Small intestine (tissue), 7 donors: ENCODE data around the gene TGFBR3L. TPM values are rescaled to one million over a fixed set of nuclear protein-coding genes. Genes with fewer than 3 reads are reported as not detected.
"Not testable (repeated sequence)": the region's sequence is repeated elsewhere in the genome, so short reads cannot be mapped to it uniquely, and the experiment has no call there.

Experiments
- DNase-seq, 2 donors: peaks; one replicate each; pipeline versions ENCODE4 v3.0.0 to v3.0.0-alpha.2; 2013
- FAIRE-seq: peaks from 2 replicates; lab custom pipeline; 2012; peaks lifted over from hg19 to GRCh38; lab: Jason Lieb, UNC
- H3K27ac ChIP-seq, 3 donors: one replicate each; pipeline ENCODE4 v1.5.1; 2013; ENCODE audit warnings: low read length in 2 of 3, mild to moderate bottlenecking in 2 of 3, control low read depth in 1 of 3, inconsistent platforms in 1 of 3, low read depth in 1 of 3, moderate library complexity in 1 of 3
- H3K27me3 ChIP-seq, 3 donors: one replicate each; pipeline ENCODE4 v1.6.1; 2013; ENCODE audit warnings: low read length in 3 of 3, inconsistent platforms in 1 of 3; ENCODE audit not compliant: control insufficient read depth in 3 of 3, insufficient read depth in 3 of 3
- H3K36me3 ChIP-seq, 3 donors: one replicate each; pipeline ENCODE4 v1.6.1; 2013; ENCODE audit warnings: low read length in 3 of 3, inconsistent platforms in 1 of 3, low read depth in 1 of 3, mild to moderate bottlenecking in 1 of 3, moderate library complexity in 1 of 3; ENCODE audit not compliant: control insufficient read depth in 3 of 3, insufficient read depth in 2 of 3
- H3K4me1 ChIP-seq, 3 donors: one replicate each; pipeline ENCODE4 v1.6.1; 2013; ENCODE audit warnings: low read length in 2 of 3, inconsistent platforms in 1 of 3, low read depth in 1 of 3, mild to moderate bottlenecking in 1 of 3, moderate library complexity in 1 of 3; ENCODE audit not compliant: control insufficient read depth in 3 of 3, insufficient read depth in 2 of 3
- H3K4me3 ChIP-seq, 3 donors: one replicate each; pipeline ENCODE4 v1.5.1; 2013; ENCODE audit warnings: low read length in 3 of 3, control low read depth in 1 of 3, inconsistent platforms in 1 of 3, low read depth in 1 of 3, mild to moderate bottlenecking in 1 of 3, moderate library complexity in 1 of 3
- H3K9me3 ChIP-seq, 2 donors: one replicate each; pipeline ENCODE4 v1.6.1; 2013; ENCODE audit warnings: low read depth in 1 of 2, low read length in 1 of 2; ENCODE audit not compliant: control insufficient read depth in 2 of 2, insufficient read depth in 1 of 2
- WGBS, 3 donors: extraction: QIAGEN DNeasy Blood & Tissue Kit; methylation state at CpG; one replicate each; pipeline ENCODE4 v1.1.7; 2013; 5-methylcytosine and 5-hydroxymethylcytosine counted together
- polyA plus RNA-seq, 4 donors: library from polyadenylated mRNA; stranded (reverse) in 3 of 4; unstranded in 1 of 4; fragments of 200-250 nt in 3 of 4; fragments of 120-200 nt in 1 of 4; gene quantifications; one replicate each; pipeline versions ENCODE4 v1.2.1 to v1.2.3, GENCODE V29; 2013
- donor health status: healthy with polysubstance abuse.
- donor health status: control.
- donor health status: control.
- donor health status: Bipolar disorder and iron deficiency.
- donor health status: healthy.

TGFBR3L gene
- polyA plus RNA-seq, 4 donors = 0.21 to 1.4 TPM; not detected in 2

GRCh38 chr19:7887408-7888144, 27.1 kb upstream of the TGFBR3L start:
- FAIRE-seq (no peak), DNase-seq (no peak)
- Histone ChIP-seq H3K9me3 (no peaks in the 10 kb centered on the region), H3K27me3 (peaks cover 0 to 19% (median 2%) of the 10 kb centered on the region in 3 donors), H3K36me3 (no peaks in the 10 kb centered on the region), H3K27ac (no peak overlapping the region), H3K4me1 (peaks cover 0 to 8% (median 0%) of the 10 kb centered on the region in 3 donors), H3K4me3 (no peak overlapping the region)
- WGBS, 3 donors = 39 to 68% (median 50%) methylated on average over 16 of the region's 16 CpGs

GRCh38 chr19:7888145-7888825, 26.3 kb upstream of the TGFBR3L start, which contains the start of gene LRRC8E:
TSS of gene LRRC8E (plus strand) at chr19:7888510. CDS start at chr19:7895604, 7,094 bp downstream.
- no peaks in the 10 kb centered on the region for H3K36me3 ChIP-seq
- peak within 1 kb of the TSS; percentile 26 to 39 (median 28) for H3K4me3 ChIP-seq
- H3K4me1 ChIP-seq = peaks cover 0 to 8% (median 0%) of the 10 kb centered on the region in 3 donors
- H3K27me3 ChIP-seq = peaks cover 0 to 19% (median 2%) of the 10 kb centered on the region in 3 donors
- WGBS, 3 donors = 7 to 9% (median 7%) methylated on average over 53 of the region's 53 CpGs
- DNase-seq = peak; percentile 72 to 80
- FAIRE-seq = no peak
- no peaks in the 10 kb centered on the region for H3K9me3 ChIP-seq
- no peak within 1 kb of the TSS for H3K27ac ChIP-seq

GRCh38 chr19:7888826-7889217, 25.8 kb upstream of the TGFBR3L start:
- H3K27ac ChIP-seq = no peak overlapping the region
- FAIRE-seq = no peak

GRCh38 chr19:7893362-7894101, 21.1 kb upstream of the TGFBR3L start:
- not testable (repeated sequence) for H3K4me1 ChIP-seq, FAIRE-seq, H3K27me3 ChIP-seq, DNase-seq, H3K27ac ChIP-seq, H3K36me3 ChIP-seq, H3K9me3 ChIP-seq, H3K4me3 ChIP-seq
- WGBS, 3 donors = 80 to 83% (median 81%) methylated on average over 17 to 18 of the region's 18 CpGs

More at GRCh38 chr19:7888826-7889217, 25.8 kb upstream of the TGFBR3L start:
- 73 to 78% (median 74%) methylated on average over 8 of the region's 8 CpGs for WGBS, 3 donors
- Histone ChIP-seq H3K9me3 (no peaks in the 10 kb centered on the region), H3K4me3 (peak overlapping the region; percentile 26 to 39 (median 28)), H3K4me1 (peaks cover 0 to 8% (median 0%) of the 10 kb centered on the region in 3 donors), H3K36me3 (no peaks in the 10 kb centered on the region), H3K27me3 (peaks cover 0 to 19% (median 2%) of the 10 kb centered on the region in 3 donors)
- no peak for DNase-seq

GRCh38 chr19:7894612-7895309, 19.9 kb upstream of the TGFBR3L start:
- DNase-seq (no peak), FAIRE-seq (no peak)
- peaks cover 0 to 2% (median 0%) of the 10 kb centered on the region in 3 donors for H3K36me3 ChIP-seq
- no peaks in the 10 kb centered on the region for H3K9me3 ChIP-seq
- peaks cover 0 to 2% (median 0%) of the 10 kb centered on the region in 3 donors for H3K4me1 ChIP-seq
- no peak overlapping the region for H3K4me3 ChIP-seq
- WGBS, 3 donors = 26 to 45% (median 39%) methylated on average over 17 to 18 of the region's 18 CpGs
- H3K27me3 ChIP-seq = no peaks in the 10 kb centered on the region
- H3K27ac ChIP-seq = no peak overlapping the region

- 79 to 86% (median 83%) methylated on average over 13 of the region's 13 CpGs for WGBS, 3 donors
- Histone ChIP-seq H3K36me3 (peaks cover 0 to 2% (median 0%) of the 10 kb centered on the region in 3 donors), H3K9me3 (no peaks in the 10 kb centered on the region), H3K27ac (no peak overlapping the region), H3K4me3 (no peak overlapping the region), H3K4me1 (peaks cover 0 to 2% (median 0%) of the 10 kb centered on the region in 3 donors), H3K27me3 (no peaks in the 10 kb centered on the region)
- FAIRE-seq = no peak
- DNase-seq = no peak
These were observed 19.1 kb upstream of the TGFBR3L start for GRCh38 chr19:7895565-7895964.

GRCh38 chr19:7897292-7897691, 17.3 kb upstream of the TGFBR3L start:
- WGBS, 3 donors = 42 to 72% (median 50%) methylated on average over 11 of the region's 11 CpGs
- no peaks in the 10 kb centered on the region for H3K27me3 ChIP-seq
- H3K4me3 ChIP-seq = no peak overlapping the region
- H3K4me1 ChIP-seq = peaks cover 0 to 2% (median 0%) of the 10 kb centered on the region in 3 donors
- H3K9me3 ChIP-seq = no peaks in the 10 kb centered on the region
- no peak overlapping the region for H3K27ac ChIP-seq
- FAIRE-seq = no peak
- peak in 1 of 2 donors; percentile 44 for DNase-seq
- H3K36me3 ChIP-seq = peaks cover 0 to 2% (median 0%) of the 10 kb centered on the region in 3 donors
